ENCODE data around the gene MRPS35. TPM values are rescaled to one million over a fixed set of nuclear protein-coding genes. Genes with fewer than 3 reads are reported as not detected.

The MRPS35 gene
- total RNA-seq, 1 donor from 2014 or later = 65.8 TPM

DNA sequence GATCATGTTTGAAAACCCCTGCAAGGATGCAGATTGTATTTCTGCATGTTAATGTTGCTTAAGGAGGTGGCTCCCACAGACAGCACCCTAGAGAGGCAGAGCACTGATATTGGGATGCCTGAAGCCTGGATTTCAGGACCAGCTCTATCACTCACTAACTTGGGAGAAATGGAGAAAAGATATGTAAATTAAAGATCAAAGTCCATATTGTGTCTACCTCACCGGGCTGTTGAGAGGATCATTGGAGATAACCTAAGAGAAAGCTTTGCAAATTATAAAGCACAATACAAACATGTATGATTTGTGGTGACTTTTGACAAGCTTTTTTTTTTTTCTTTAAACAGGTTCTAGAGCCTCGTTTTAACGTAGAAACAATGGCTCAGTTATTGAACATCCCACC, 22.0 kb upstream of the MRPS35 start:
- H3K27me3 ChIP-seq (ENCODE audit: control insufficient read depth, insufficient read depth, low read length) = no peaks in the 10 kb centered on the region
- H3K4me3 ChIP-seq (ENCODE audit: low read depth, low read length) = no peak overlapping the region
- peaks cover 2% of the 10 kb centered on the region for H3K36me3 ChIP-seq (ENCODE audit: control insufficient read depth, insufficient read depth, low read length)
- TF ChIP-seq CTCF (IDR thresholded peaks at IDR 0.05; ENCODE audit: insufficient read depth, low read length, poor library complexity, severe bottlenecking) = no peak
- no peak for DNase-seq (ENCODE audit: low read depth)

GRCh38 chr12:27689558-27690180, 21.0 kb upstream of the MRPS35 start:
- H3K27me3 ChIP-seq (ENCODE audit: control insufficient read depth, insufficient read depth, low read length) = no peaks in the 10 kb centered on the region
- no peak for DNase-seq (ENCODE audit: low read depth)
- peaks cover 2% of the 10 kb centered on the region for H3K36me3 ChIP-seq (ENCODE audit: control insufficient read depth, insufficient read depth, low read length)
- no peak for TF ChIP-seq CTCF (IDR thresholded peaks at IDR 0.05; ENCODE audit: insufficient read depth, low read length, poor library complexity, severe bottlenecking)
- no peak overlapping the region for H3K4me3 ChIP-seq (ENCODE audit: low read depth, low read length)

- Histone ChIP-seq H3K27me3 (ENCODE audit: control insufficient read depth, insufficient read depth, low read length) (no peaks in the 10 kb centered on the region), H3K36me3 (ENCODE audit: control insufficient read depth, insufficient read depth, low read length) (peaks cover 5% of the 10 kb centered on the region), H3K4me3 (ENCODE audit: low read depth, low read length) (no peak overlapping the region)
- TF ChIP-seq CTCF (IDR thresholded peaks at IDR 0.05; ENCODE audit: insufficient read depth, low read length, poor library complexity, severe bottlenecking) = no peak
- DNase-seq (ENCODE audit: low read depth) = no peak
These were observed 17.2 kb upstream of the MRPS35 start for GRCh38 chr12:27693403-27693802.

DNA sequence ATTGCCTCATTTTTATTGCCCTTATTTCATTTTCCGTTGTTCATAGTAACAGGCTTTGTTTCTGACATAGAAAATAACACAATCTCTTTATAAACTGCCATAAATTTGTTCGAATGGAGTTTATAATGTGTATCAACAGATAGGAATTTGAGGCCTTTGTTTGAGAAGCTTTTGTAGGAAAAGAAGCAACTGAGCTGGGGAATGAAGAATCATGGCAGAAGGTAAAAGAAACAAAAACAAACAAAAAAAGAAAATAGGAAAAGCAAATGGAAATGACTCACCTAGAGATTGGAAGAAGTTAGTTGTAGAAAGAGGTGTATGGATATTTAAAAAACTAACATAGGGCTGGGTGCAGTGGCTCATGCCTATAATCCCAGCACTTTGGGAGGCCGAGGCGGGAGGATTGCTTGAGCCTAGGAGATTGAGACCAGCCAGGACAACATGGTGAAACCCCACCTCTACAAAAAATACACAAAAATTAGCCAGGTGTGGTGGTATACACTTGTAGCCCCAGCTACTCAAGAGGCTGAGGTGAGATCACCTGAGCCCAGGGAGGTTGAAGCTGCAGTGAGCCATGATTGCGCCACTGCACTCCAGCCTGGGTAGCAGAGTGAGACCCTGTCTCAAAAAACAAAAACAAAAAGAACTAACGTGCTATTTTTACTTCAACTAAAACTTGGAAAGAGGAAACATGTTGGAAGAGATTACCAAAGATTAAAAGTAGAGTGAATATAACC, 14.9 kb upstream of the MRPS35 start:
- no peaks in the 10 kb centered on the region for H3K27me3 ChIP-seq (ENCODE audit: control insufficient read depth, insufficient read depth, low read length)
- no peak overlapping the region for H3K4me3 ChIP-seq (ENCODE audit: low read depth, low read length)
- no peak for TF ChIP-seq CTCF (IDR thresholded peaks at IDR 0.05; ENCODE audit: insufficient read depth, low read length, poor library complexity, severe bottlenecking)
- peaks cover 4% of the 10 kb centered on the region for H3K36me3 ChIP-seq (ENCODE audit: control insufficient read depth, insufficient read depth, low read length)
- no peak for DNase-seq (ENCODE audit: low read depth)

DNA sequence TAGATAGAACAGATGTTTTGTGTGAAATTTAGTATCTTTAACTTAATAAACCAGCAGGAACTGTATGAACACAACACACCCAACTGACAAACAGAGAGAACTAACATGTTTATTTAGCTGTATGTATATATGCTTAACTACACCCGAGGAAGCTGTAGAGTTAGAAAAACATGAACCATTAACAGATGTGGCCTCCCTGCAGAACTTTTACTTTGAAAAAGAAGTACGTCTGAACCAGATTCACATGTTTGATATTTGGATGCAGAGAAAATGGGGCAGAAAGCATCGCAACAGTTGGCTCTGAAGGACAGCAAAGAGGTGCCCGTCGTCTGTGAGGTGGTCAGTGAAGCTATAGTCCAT, 14.4 kb upstream of the MRPS35 start, which contains the start of gene REP15:
Gene REP15 (plus strand): TSS at position 155 of the 360 bp plus-strand sequence. CDS start 116 bp downstream, at position 271.
- DNase-seq (ENCODE audit: low read depth) = no peak
- TF ChIP-seq CTCF (IDR thresholded peaks at IDR 0.05; ENCODE audit: insufficient read depth, low read length, poor library complexity, severe bottlenecking) = no peak
- H3K36me3 ChIP-seq (ENCODE audit: control insufficient read depth, insufficient read depth, low read length) = peaks cover 4% of the 10 kb centered on the region
- H3K4me3 ChIP-seq (ENCODE audit: low read depth, low read length) = no peak within 1 kb of the TSS
- H3K27me3 ChIP-seq (ENCODE audit: control insufficient read depth, insufficient read depth, low read length) = no peaks in the 10 kb centered on the region
